ENCODE results near the gene TENT4B. TPM values are rescaled to one million over a fixed set of nuclear protein-coding genes. Genes with fewer than 3 reads are reported as not detected.

The TENT4B gene
- total RNA-seq, 3 donors from 2014 or later, result 10.6 to 20.0 (median 11.5) TPM

- DNase-seq, result peak in 1 of 3 donors; percentile 44
- Histone ChIP-seq H3K36me3 (ENCODE audit: low read depth) (no peaks in the 10 kb centered on the region), H3K4me3 (no peak overlapping the region), H3K4me1 (ENCODE audit: low read depth) (peaks cover 29% of the 10 kb centered on the region), H3K9me3 (no peaks in the 10 kb centered on the region)
- TF ChIP-seq CTCF (IDR thresholded peaks at IDR 0.05), result no peak
- intact Hi-C loops (cut with DNase I, micrococcal nuclease), result no loop called here
- no peak for ATAC-seq
Observed at GRCh38 chr16:50280932-50281331, 127.8 kb downstream of the TENT4B start.

Other genes starting within 250 kb of the TENT4B start
- gene CNEP1R1, start 128.1 kb upstream of the TENT4B start, total RNA-seq, result 10 to 100 TPM; 19.3 to 20.8 (median 20.3) TPM
- gene HEATR3, start 87.3 kb upstream of the TENT4B start, total RNA-seq, result 10 to 100 TPM; 19.1 to 24.1 (median 22.1) TPM
- 10 to 100 TPM; 12.4 to 25.0 (median 22.7) TPM for gene ADCY7, start 113.2 kb downstream of the TENT4B start, total RNA-seq
- 10 to 100 TPM; 50.8 to 79.6 (median 56.1) TPM for gene BRD7, start 215.7 kb downstream of the TENT4B start, total RNA-seq

Measured in mucosa of descending colon (tissue), 3 donors.